HG03354 (cell line): ENCODE data around the gene DPAGT1.
A peak's percentile ranks its signal among the peaks of the same experiment; 100 is the strongest.
"Not testable (repeated sequence)": the region's sequence is repeated elsewhere in the genome, so short reads cannot be mapped to it uniquely, and the experiment has no call there.

Source experiments
- ATAC-seq: cut with Tn5 transposase; IDR thresholded peaks from one replicate; pipeline ENCODE4 v1.9.1; 2021; ENCODE audit warnings: mild to moderate bottlenecking; ENCODE audit not compliant: unreplicated experiment, poor library complexity, severe bottlenecking

Gene DPAGT1

GRCh38 chr11:119101759-119102423, at the start of gene DPAGT1:
DPAGT1 (minus strand) TSS chr11:119101853; CDS start chr11:119101655, 198 bp downstream.
- peak; percentile 82 for ATAC-seq

DNA sequence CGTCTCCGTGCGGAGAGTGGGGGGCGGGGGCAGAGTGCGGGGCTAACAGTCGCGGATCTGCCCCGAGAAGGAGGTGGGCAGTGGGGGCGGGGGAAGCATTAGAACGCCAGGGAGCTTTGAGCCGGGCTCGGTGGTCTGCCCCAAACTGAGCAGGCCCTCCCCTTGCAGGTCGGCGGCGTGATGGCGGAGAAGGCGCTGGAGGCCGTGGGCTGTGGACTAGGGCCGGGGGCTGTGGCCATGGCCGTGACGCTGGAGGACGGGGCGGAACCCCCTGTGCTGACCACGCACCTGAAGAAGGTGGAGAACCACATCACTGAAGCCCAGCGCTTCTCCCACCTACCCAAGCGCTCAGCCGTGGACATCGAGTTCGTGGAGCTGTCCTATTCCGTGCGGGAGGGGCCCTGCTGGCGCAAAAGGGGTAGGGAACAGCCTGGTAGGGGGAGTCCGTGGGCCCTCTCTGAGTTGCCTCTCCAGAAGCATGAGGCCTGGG, 48.2 kb upstream of the DPAGT1 start:
- ATAC-seq, result no peak

DNA sequence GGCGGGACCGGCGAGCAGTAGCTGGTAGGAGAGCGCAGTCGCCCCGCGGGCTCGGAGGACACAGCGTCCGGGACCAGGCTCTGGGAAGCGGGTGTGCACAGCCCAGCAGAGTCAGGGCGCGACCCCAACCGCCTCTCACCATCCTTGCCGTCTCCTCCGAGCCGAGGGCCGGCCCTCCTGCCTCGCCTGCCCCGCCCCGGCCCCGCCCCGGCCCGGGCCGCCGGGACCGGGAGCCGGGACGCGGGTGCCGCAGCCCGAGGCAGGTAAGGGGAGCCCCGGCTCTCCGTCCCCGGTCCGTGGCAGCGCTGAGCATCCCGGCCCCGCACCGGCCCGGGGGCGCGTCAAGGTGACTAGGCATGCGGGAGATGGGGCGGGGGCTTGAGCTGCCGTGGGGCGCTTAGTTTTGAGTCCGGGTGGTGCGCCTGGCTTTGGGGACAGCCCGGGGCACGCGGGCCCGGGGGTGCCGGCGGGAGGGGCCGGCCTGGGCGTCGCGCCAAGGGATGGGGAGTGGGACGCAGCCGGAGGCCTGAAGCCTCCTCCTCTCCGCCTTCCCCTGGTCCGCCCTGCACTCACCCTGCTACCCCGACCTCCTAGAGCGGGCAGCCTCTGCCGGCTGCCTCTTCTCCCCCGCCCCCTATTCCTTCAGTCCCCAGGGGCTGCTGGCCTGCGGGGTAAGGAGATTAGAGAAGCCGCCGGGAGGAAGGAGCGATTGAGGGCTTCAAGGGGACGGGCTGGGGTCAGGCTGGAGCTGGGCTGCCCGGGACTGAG, 47.5 kb upstream of the DPAGT1 start, which contains the start of gene ABCG4:
ABCG4 (plus strand) TSS at position 35 of the 768 bp plus-strand sequence. CDS start 914 bp downstream, outside the sequence.
- ATAC-seq, result no peak

GRCh38 chr11:119148720-119149017, 47.0 kb upstream of the DPAGT1 start:
- no peak for ATAC-seq

DNA sequence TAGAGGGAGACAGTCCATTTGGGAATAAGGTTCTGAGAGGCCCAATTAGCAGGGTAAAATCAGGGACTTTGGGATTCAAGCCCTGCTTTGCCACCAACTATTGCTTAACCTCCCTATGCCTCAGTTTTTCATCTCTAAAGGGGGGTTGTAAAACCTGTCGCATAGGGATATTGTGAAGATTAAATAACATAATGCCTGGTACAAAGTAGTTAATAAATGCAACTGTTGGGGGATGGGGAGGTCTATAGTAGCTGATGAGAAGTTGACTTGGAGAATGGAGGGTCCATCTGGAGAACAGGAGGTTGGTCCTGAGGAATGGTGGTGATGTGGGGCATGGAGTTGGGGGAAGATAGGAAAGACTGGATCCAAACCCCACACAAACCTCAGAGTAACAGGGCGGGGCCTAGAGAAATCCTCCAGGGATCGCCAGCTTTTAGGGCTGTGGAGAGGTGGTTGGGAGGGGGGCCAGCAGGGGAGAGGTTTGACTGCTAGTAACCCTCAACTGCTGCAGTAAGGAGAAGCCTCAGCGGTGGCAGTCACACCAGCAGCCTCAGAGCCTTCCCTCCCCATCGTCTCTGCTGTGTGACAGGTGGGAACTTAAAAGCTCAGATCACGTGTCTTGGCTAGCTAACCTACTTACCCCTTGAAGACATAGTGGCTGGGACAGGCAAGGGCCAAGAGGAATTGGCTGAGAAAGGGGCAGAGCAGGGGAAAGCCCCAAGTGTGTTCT, 46.1 kb upstream of the DPAGT1 start:
- no peak for ATAC-seq

GRCh38 chr11:119145551-119145950, 43.9 kb upstream of the DPAGT1 start:
- ATAC-seq, result no peak

GRCh38 chr11:119144825-119145486, 43.3 kb upstream of the DPAGT1 start:
- ATAC-seq, result peak; percentile 69

GRCh38 chr11:119139276-119139675, 37.6 kb upstream of the DPAGT1 start:
- ATAC-seq, result not testable (repeated sequence)

DNA sequence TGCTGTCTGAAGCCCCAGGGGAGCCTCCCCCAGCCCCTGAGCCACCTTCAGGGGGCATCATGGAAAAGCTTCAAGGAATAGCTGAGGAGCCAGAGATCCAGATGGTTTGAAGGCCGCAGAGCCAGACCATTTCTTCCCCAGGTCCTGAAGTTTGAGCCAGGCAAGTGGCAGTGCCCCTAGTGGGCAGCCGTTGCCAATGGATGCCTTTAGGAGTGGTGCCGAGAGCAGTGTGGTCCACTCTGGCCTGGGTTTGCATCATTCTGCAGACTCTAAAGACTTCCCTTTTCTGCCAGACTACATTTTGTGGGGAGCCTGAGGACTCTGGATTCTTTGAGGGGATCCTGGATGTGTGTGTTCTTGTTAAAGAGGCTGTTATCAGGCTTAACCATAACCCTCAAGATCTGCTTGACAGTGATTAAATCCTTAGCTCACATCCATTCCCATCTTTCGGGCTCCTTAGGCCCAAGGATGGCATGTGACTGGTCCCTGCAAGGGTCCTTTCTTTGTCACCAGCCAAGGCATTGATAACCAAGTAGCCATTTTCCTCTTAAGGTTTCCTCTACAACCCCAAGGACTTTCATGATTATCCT, 32.8 kb upstream of the DPAGT1 start:
- no peak for ATAC-seq

DNA sequence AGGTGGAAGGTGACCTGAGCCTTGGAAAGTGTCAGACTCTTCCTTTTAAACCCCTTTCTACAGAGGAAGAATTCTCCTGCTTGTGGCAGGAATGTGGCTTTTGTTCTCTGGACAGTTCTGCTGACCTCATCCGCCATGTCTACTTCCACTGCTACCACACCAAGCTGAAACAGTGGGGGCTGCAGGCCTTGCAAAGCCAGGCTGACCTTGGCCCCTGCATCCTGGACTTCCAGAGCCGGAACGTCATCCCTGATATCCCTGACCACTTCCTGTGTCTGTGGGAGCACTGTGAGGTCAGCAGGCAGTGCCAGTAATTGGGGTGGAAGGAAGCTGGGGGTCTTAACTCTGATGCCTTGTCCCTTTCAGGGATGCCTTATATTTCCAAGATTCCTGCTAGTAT, 29.0 kb upstream of the DPAGT1 start:
- ATAC-seq, result no peak

DNA sequence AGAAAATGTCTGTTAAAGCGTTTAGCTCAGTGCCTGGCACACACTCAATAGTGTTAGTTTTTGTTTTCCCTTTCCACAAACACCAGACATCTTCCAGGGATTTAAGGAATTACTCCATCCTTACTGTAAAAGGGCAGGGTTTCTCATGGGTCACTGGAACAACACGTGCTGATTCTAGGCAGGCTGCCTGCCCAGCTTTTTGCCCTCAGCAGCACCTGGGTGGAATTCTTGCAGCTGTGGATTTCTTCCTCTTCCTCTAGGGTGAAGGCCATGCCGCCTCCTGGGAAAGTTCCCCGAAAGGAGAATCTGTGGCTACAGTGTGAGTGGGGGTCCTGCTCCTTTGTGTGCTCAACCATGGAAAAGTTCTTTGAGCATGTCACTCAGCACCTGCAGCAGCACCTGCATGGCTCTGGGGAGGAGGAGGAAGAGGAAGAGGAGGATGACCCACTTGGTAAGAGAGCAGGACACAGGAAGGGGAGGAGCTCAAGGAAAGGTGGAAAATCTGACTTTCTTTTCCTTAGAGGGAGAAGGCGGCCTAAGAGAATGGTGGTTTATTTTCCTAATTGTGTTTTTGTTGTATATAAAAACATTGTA, 25.1 kb upstream of the DPAGT1 start:
- ATAC-seq, result no peak

DNA sequence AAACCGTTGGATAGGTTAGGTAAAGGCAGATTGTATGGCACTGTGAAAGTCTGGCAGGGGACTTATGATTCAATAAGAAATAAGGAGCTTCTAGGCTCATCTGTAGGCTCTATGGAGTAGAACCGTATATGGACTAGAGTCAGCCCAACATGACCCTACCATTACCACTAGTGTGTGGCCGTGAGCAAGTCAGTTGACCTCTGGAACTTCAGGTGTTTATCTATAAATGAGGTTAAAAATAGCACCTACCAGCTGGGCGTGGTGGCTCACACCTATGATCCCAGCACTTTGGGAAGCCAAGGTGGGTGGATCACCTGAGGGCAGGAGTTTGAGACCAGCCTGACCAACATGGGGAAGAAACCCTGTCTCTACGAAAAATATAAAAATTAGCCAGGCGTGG, 24.2 kb upstream of the DPAGT1 start:
- ATAC-seq, result no peak

GRCh38 chr11:119121811-119122124, 20.1 kb upstream of the DPAGT1 start:
- ATAC-seq, result peak; percentile 15

GRCh38 chr11:119121008-119121810, 19.6 kb upstream of the DPAGT1 start, which contains the start of gene HINFP:
HINFP (plus strand) TSS chr11:119121580; CDS start chr11:119126945, 5,365 bp downstream.
- peak; percentile 94 for ATAC-seq

DNA sequence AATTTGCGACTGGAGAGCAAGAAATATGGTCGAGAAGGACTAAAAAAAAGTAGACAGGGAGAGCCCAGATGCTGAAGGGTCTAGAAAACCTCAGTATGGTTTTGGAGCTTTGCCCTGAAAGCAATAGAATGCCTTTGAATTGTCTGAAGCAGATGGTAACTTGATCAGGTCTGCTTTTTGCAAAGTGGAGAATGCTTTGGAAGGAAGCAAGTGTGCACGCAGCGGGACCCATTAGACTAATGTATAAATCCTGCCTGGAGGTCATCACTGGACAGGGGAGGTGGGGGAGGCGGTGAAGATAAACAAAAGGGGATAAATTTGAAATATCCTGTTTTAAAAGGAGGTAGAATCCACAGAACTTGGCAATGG, 19.0 kb upstream of the DPAGT1 start:
- ATAC-seq, result no peak

GRCh38 chr11:119118946-119119345, 17.3 kb upstream of the DPAGT1 start:
- no peak for ATAC-seq

GRCh38 chr11:119118227-119118626, 16.6 kb upstream of the DPAGT1 start:
- no peak for ATAC-seq

DNA sequence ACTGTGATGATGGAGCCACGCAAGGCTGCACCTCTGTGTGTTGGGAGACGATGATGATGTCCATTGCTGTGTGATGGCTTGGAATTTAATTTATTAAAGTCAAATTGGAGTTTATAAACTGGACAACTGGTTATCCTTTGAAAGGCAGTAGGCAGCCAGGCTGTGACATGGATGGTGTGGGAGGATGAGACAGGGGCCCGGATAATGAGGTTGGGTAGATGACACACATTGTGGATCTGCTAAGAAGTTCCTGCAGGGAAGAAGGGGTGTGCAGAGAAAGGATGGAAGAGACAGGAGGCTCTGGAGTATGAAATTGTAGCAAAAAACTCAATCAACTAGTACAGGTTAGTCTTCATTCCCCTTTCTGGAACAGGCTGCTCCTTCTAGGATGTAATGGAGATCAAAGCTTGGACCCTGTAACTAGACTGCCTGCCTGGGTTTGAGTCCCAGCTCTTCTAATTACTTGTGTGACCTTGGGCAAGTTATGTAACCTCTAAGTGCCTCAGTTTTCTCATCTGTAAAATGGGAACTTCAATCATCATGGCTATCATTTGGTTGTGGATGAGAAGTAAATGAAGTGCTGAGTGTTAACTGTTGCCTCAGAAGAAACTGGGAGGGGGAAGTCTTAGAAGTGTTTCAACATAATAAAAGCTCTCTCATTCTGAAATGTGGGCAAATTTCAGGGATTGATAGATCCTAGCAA, 15.5 kb upstream of the DPAGT1 start:
- ATAC-seq, result no peak
